ENCODE data around the gene ADAM10.

ADAM10 gene

GRCh38 chr15:58576657-58577056, 172.8 kb downstream of the ADAM10 start:
- no peak for DNase-seq (ENCODE audit: low spot score)

GRCh38 chr15:58575045-58575786, 174.3 kb downstream of the ADAM10 start:
- DNase-seq (ENCODE audit: low spot score) = no peak

GRCh38 chr15:58574631-58575030, 174.9 kb downstream of the ADAM10 start:
- DNase-seq (ENCODE audit: low spot score) = no peak

GRCh38 chr15:58573270-58573669, 176.2 kb downstream of the ADAM10 start:
- DNase-seq (ENCODE audit: low spot score) = no peak

GRCh38 chr15:58572521-58572920, 177.0 kb downstream of the ADAM10 start:
- no peak for DNase-seq (ENCODE audit: low spot score)

- DNase-seq (ENCODE audit: low spot score) = no peak
Measured at GRCh38 chr15:58571491-58571890, 178.0 kb downstream of the ADAM10 start.

GRCh38 chr15:58569455-58569854, 180.1 kb downstream of the ADAM10 start:
- DNase-seq (ENCODE audit: low spot score) = no peak

GRCh38 chr15:58568157-58568571, 181.3 kb downstream of the ADAM10 start:
- no peak for DNase-seq (ENCODE audit: low spot score)

GRCh38 chr15:58566029-58566428, 183.5 kb downstream of the ADAM10 start:
- no peak for DNase-seq (ENCODE audit: low spot score)

GRCh38 chr15:58565619-58566018, 183.9 kb downstream of the ADAM10 start:
- DNase-seq (ENCODE audit: low spot score) = no peak

- no peak for DNase-seq (ENCODE audit: low spot score)
Measured at GRCh38 chr15:58564981-58565380, 184.5 kb downstream of the ADAM10 start.

- no peak for DNase-seq (ENCODE audit: low spot score)
Measured at GRCh38 chr15:58562135-58562534, 187.4 kb downstream of the ADAM10 start.

GRCh38 chr15:58561321-58561720, 188.2 kb downstream of the ADAM10 start:
- DNase-seq (ENCODE audit: low spot score) = no peak

- DNase-seq (ENCODE audit: low spot score) = no peak
Measured at GRCh38 chr15:58559904-58560588, 189.5 kb downstream of the ADAM10 start.

- no peak for DNase-seq (ENCODE audit: low spot score)
Measured at GRCh38 chr15:58558777-58559176, 190.7 kb downstream of the ADAM10 start.

GRCh38 chr15:58556541-58556940, 193.0 kb downstream of the ADAM10 start:
- peak; percentile 59 for DNase-seq (ENCODE audit: low spot score)

GRCh38 chr15:58556028-58556361, 193.5 kb downstream of the ADAM10 start:
- DNase-seq (ENCODE audit: low spot score) = no peak

GRCh38 chr15:58555162-58556027, 194.1 kb downstream of the ADAM10 start:
- no peak for DNase-seq (ENCODE audit: low spot score)

GRCh38 chr15:58554758-58555157, 194.7 kb downstream of the ADAM10 start:
- DNase-seq (ENCODE audit: low spot score) = no peak

GRCh38 chr15:58553365-58553918, 196.1 kb downstream of the ADAM10 start:
- no peak for DNase-seq (ENCODE audit: low spot score)

GRCh38 chr15:58552505-58553364, 196.8 kb downstream of the ADAM10 start:
- DNase-seq (ENCODE audit: low spot score) = no peak
